IPS-18c (cell line): ENCODE measurements around the gene IL36A.

Experiments used
- H3K4me3 ChIP-seq: 2 replicates; pipeline ENCODE4 v1.7.0; 2013; ENCODE audit warnings: low read depth, mild to moderate bottlenecking, low read length, moderate library complexity; ENCODE audit not compliant: insufficient read depth
- H3K9me3 ChIP-seq: one replicate; pipeline ENCODE4 v1.6.1; 2013; ENCODE audit warnings: mild to moderate bottlenecking, low read length, moderate library complexity; ENCODE audit not compliant: control insufficient read depth, insufficient read depth

Gene IL36A

DNA sequence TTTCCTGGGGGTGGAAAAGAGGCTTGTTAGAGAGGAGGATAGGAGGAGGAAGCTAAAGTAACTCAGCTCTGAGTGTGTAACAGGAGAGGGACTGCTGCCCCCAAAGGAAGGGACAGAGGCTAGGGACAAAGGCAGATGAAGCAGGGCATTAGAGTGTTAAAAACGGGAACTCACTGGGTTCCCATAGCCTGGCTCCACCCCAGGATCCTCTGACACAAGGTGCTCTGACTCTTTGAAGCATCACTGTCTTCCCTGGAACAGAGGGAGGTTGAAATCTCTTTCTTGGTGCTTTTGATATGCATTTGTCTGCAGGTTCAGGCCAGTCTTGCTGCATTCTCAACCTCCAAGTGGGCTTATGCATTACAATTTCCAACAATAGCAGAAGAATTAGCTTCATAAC, 22.9 kb downstream of the IL36A start:
- H3K4me3 ChIP-seq: no peak overlapping the region
- H3K9me3 ChIP-seq: no peaks in the 10 kb centered on the region

DNA sequence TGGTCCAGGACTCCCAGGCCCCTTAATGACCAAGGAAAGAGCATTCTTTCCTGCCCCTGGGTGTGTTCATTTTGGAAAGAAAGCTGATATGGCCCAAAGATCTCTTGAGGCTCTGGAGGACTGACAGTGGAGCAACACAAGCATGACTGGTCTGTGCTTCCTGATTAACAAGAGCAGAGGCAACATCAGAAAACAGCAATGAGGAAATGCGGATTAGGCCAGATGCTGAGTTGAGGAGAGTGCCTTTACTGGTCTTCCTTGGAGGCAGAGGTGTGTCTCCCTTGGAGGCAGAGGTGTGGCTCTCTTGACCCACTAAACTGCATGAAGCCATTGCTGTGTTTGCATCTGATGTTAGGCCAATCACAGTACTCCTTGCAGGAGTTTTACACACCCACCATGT, 27.5 kb downstream of the IL36A start:
- H3K4me3 ChIP-seq: no peak overlapping the region

DNA sequence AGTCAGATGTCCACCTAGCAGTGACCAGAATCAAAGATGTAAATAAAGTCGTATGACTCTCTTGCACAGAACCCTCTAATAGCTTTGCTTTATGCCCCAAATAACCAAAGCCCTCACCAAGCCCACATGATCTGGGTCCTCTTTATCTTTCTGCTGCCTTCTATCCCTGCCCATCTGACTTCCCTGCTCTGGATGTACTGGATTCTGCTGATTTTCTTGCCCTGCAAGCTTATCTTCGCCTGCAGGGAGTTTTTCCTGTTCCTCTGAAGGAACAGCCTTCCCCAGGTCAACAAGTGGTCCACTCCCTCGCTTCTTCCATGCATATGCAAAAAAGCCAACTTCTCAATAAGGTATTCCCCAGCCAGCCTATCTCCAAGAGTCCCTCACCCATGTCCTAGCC, 28.8 kb downstream of the IL36A start:
- no peak overlapping the region for H3K4me3 ChIP-seq
- no peaks in the 10 kb centered on the region for H3K9me3 ChIP-seq

More for the DNA sequence above, 27.5 kb downstream of the IL36A start:
- no peaks in the 10 kb centered on the region for H3K9me3 ChIP-seq

DNA sequence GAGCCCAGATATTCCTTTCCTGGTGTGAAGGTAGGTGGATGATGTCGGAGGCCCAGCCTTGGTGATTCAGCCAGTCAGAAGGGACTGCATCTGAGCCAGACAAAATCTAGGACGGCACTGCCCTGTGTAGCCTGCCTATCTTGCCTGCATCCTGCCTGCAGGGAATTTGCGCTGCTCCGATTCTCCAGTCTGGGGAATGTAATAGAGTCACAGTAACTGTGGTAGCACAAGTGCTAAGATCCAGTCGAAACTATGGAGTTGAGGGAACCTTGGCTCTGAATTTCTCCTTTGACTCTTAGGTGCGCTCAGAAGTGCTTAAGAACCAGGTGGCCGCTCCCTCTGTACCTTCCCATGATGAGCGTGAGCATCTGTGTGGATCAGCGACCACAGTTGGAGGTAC, 31.5 kb downstream of the IL36A start:
- no peaks in the 10 kb centered on the region for H3K9me3 ChIP-seq
- no peak overlapping the region for H3K4me3 ChIP-seq

DNA sequence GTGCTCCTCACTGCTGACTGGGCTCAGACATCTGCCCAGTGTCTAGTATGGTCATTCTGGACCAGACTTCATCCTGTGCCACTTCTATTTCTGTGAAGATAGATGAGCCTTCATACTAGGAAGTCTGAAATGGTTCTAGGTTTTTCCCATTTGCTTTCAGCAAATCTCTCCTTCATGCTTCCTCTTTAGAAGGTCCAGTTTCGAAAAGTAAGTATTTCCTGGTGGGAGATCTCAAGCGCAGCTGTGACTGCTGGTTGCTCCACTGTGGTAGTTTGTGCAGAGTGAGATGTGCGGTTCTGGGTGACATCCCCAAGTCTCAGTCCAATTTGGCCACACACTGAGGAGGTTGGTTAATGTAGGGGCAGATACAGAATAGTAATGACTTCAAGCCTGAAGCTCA, 33.0 kb downstream of the IL36A start:
- Histone ChIP-seq H3K4me3 (no peak overlapping the region), H3K9me3 (no peaks in the 10 kb centered on the region)

DNA sequence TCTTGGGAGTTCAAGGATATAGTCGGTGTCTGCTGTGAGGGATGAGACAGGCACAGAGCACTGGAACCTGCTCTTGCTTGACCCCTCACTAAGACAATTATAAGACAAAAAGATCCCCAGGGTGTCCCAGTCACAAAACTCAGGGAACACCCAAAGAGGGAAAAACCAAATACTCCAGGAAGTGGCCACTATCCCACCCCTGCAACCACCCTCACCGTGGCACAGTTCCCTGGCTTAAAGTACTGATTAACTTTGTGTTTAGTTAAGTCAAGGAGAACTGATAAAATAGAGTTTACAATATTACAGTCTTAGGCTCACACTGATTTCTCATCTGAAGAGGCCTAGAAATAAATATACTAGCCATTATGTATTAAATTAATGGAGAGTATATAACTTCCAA, 33.9 kb downstream of the IL36A start:
- no peak overlapping the region for H3K4me3 ChIP-seq

DNA sequence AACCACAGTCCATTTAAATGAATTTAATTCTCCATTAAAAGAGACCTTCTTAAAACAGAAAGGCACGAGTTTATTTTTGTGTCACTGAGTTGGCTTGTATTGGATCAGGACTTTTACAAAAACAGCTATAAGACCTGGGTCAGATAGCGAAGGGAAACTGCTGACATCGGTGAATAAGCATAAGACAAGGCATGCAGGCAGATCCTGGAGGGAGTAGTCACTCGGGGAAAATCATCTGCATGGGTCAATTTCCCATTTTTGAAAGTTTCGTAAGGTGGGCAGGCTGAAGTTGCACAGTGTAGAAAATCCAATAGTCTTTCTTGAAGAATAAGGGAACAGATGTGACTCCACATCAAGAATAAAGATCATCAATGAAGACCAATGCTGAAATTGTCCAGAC, 34.5 kb downstream of the IL36A start:
- Histone ChIP-seq H3K9me3 (no peaks in the 10 kb centered on the region), H3K4me3 (no peak overlapping the region)

More for the DNA sequence above, 33.9 kb downstream of the IL36A start:
- no peaks in the 10 kb centered on the region for H3K9me3 ChIP-seq

DNA sequence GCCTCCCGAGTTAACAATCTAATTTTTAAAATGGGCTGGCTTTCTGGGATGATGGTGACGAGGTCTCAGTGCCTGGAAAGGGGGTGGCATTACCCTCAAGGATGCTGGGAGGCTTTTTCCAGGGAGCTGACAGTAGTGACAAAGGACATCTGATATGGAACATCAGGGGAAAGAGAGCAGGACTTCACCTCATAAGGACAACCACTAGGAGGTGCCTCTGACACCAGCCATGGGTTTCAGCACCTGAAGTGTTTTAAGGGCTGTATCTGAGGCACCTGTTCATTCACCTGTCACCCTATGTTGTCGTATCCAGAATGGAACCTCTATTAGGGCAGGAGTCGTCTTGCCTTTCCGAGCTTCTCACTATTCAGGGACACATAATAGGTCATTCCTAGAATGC, 36.6 kb downstream of the IL36A start:
- H3K4me3 ChIP-seq: no peak overlapping the region
- H3K9me3 ChIP-seq: no peaks in the 10 kb centered on the region

DNA sequence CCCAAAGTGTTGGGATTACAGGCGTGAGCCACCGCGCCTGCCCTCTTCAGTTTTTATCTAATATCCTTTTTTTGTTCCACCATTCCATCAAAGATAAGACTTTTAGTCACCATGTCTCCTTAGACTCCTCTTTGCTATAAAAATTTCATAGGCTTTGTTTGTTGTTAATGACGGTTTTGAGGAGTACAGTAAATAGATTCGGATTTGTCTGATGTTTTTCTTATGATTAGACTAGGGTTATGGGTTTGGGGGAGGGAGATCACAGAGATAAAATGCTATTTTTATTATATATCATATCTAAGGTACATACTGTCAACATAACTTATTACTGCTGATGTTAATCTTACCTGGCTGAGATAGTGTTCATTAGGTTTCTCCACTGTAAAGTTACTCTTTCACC, 41.2 kb downstream of the IL36A start:
- Histone ChIP-seq H3K9me3 (no peaks in the 10 kb centered on the region), H3K4me3 (no peak overlapping the region)

DNA sequence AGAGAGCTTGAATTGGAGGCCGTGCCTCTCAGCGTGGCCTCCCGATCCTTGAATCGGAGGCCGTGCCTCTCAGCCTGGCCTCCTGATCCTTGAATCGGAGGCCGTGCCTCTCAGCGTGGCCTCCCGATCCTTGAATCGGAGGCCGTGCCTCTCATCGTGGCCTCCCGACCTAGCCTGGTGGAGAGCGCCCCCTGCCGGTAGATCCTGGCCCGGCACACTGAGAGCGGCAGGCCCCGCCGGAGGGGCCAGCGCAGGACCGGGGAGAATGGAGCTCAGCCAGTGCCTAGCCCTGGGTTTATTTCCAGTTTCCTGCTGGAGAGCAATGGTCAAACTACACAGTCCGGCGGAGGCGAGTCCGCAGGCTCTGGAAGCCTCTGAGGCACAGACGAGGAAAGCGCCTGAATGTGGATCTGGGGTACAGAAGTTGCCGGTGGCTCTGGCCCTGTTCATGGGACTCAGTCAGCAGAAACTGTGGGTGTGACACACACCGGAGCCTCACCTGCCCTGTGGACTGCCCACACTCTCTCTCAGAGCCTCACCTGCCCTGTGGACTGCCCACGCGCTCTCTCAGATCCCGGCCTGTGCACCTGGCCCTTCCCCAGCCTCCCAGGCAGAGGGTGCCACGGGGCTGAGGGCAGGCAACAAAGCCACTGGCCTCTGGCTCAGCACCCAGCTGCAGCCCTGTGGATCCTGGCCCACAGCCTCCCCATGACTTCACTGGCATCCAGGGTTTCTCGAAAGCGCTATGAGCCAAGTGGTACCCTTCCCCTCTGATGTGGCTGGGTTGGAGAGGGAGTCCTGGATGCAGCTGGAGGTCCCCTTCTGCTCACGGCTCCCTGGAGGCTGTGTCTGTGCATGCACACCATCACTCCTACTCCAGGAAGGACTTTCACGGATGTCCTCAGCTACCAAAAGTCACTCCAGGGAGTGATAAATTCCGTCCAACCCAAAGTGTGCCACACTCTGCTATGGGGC, 45.9 kb downstream of the IL36A start:
- peaks cover 8% of the 10 kb centered on the region for H3K9me3 ChIP-seq
- H3K4me3 ChIP-seq: no peak overlapping the region

DNA sequence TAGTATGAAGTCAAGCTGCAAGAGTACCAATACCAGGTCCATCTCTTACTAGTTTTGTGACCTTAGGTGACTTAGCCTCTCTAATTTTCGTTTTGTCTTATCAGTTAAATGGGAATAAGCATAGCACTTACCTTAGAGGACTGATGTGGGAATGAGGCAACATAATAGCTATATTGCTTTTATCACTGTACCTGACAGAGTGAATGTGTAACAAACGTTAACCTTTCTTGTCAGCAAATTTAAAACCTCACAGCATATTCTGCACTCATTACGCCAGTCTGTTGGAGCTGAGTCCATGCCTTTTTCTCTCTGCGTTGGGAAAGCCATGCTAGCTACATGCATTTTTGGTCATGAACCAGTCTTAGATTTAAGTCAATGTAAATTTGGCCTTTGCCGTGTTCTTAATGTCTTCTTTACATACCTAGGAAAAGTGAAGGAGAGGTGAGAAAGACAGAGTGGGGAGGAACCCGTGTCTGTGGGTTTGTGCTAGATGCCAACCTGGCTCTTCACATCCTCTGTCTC, 47.2 kb downstream of the IL36A start, which contains the start of gene IL36B:
Gene IL36B, minus strand, starts transcription at position 472 of the 522 bp plus-strand sequence.
- Histone ChIP-seq H3K4me3 (no peak within 1 kb of the TSS), H3K9me3 (peaks cover 8% of the 10 kb centered on the region)

DNA sequence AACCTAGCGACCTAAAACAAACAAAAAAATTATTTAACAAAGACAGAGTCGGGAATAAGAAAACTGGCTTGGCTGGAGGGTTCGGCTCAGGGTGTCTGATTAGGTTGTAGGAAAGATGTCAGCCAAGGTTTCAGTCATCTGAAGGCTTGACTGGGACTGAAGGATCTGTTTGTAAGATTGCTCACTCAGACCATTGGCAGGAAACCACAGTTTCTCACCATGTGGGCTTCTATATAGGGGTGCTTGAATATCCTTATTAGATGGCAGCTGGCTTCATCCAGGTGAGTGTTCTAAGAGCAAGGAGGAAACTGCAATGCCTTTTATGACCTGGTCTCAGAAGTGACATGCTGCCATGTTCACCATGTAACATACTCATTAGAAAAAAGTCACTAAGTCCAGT, 48.4 kb downstream of the IL36A start:
- Histone ChIP-seq H3K4me3 (no peak overlapping the region), H3K9me3 (peaks cover 8% of the 10 kb centered on the region)

DNA sequence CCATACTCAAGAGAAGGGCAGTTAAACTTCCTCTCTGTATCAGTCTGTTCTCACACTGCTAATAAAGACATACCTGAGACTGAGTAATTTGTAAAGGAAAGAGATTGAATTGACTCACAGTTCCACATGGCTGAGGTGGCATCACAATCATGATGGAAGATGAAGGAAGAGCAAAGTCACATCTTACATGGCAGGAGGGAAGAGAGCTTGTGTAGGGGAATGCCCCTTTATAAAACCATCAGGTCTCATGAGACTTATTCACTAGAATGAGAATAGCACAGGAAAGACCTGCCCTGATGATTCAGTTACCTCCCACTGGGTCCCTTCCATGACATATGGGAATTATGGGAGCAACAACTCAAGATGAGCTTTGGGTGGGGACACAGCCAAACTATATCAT, 48.8 kb downstream of the IL36A start:
- H3K4me3 ChIP-seq: no peak overlapping the region
- peaks cover 8% of the 10 kb centered on the region for H3K9me3 ChIP-seq

DNA sequence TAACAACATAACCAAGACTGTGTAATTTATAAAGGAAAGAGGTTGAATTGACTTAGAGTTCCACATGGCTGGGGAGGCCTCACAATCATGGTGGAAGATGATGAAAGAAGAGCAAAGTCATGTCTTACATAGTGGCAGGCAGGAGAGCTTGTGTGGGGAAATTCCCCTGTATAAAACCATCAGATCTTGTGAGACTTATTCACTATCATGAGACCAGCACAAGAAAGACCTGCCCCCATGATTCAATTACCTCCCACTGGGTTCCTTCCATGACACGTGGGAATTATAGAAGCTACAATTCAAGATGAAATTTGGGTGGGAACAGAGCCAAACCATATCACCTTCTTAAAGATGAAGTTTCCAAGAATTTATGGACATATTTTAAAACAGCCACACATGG, 51.3 kb downstream of the IL36A start:
- peaks cover 8% of the 10 kb centered on the region for H3K9me3 ChIP-seq
- no peak overlapping the region for H3K4me3 ChIP-seq

DNA sequence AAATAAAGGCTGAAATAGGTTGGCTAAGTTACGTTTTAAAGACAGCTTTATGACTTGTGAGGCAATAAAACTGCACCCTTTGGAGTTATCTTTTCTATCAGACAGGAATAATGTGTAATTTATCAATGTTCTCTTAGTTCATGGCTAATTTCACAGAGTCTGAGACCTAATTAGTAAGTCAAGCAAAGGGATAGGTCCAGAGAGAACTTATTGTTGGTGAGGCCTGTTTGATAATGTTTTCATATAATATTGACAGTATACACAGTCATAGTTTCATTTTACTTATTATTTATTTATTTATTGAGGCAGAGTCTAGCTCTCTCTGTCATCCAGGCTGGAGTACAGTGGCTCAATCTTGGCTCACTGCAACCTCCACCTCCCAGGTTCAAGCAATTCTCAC, 51.9 kb downstream of the IL36A start:
- Histone ChIP-seq H3K9me3 (peaks cover 8% of the 10 kb centered on the region), H3K4me3 (no peak overlapping the region)
